ENCODE measurements around the gene PCDHB9.
"Not testable (repeated sequence)": the region's sequence is repeated elsewhere in the genome, so short reads cannot be mapped to it uniquely, and the experiment has no call there.

PCDHB9 gene

GRCh38 chr5:141150993-141151325 lies 36.0 kb upstream of the PCDHB9 start:
- Histone ChIP-seq H3K79me2 (ENCODE audit: control insufficient read depth, low read length) (no peaks in the 10 kb centered on the region), H3K9me2 (replicated peaks; ENCODE audit: control insufficient read depth, low read length) (no peaks in the 10 kb centered on the region), H3K4me2 (ENCODE audit: low read length) (no peak overlapping the region), H4K20me1 (ENCODE audit: control insufficient read depth, insufficient read depth, low read depth, low read length) (no peaks in the 10 kb centered on the region), H3K9me3 (ENCODE audit: control insufficient read depth, insufficient read depth, low read length) (no peaks in the 10 kb centered on the region), H3F3A (ENCODE audit: control insufficient read depth, insufficient read depth) (no peaks in the 10 kb centered on the region), H3K27me3 (ENCODE audit: control insufficient read depth, low read length) (no peaks in the 10 kb centered on the region), H3K36me3 (ENCODE audit: control insufficient read depth, low read length) (no peaks in the 10 kb centered on the region), H3K4me1 (ENCODE audit: control insufficient read depth, low read length) (no peaks in the 10 kb centered on the region), H3K4me3 (ENCODE audit: low read length) (no peak overlapping the region), H3K27ac (ENCODE audit: low read depth, low read length) (no peak overlapping the region)
- TF ChIP-seq CTCF (IDR thresholded peaks at IDR 0.05; ENCODE audit: low read depth, low read length, poor library complexity, severe bottlenecking) (no peak), EZH2phosphoT487 (IDR thresholded peaks at IDR 0.05; ENCODE audit: borderline replicate concordance, low read length) (no peak)

- not testable (repeated sequence) for H3K9me3 ChIP-seq (ENCODE audit: control insufficient read depth, insufficient read depth, low read length); H3K27me3 ChIP-seq (ENCODE audit: control insufficient read depth, low read length); H3K79me2 ChIP-seq (ENCODE audit: control insufficient read depth, low read length)
Observed at GRCh38 chr5:141151632-141152031, 35.3 kb upstream of the PCDHB9 start.

GRCh38 chr5:141152096-141152495 lies 34.9 kb upstream of the PCDHB9 start:
- H3K4me3 ChIP-seq (ENCODE audit: low read length); H3K36me3 ChIP-seq (ENCODE audit: control insufficient read depth, low read length); H4K20me1 ChIP-seq (ENCODE audit: control insufficient read depth, insufficient read depth, low read depth, low read length); H3K4me2 ChIP-seq (ENCODE audit: low read length); H3K79me2 ChIP-seq (ENCODE audit: control insufficient read depth, low read length); H3K27ac ChIP-seq (ENCODE audit: low read depth, low read length); H3K4me1 ChIP-seq (ENCODE audit: control insufficient read depth, low read length); H3K9me2 ChIP-seq (replicated peaks; ENCODE audit: control insufficient read depth, low read length); H3K9me3 ChIP-seq (ENCODE audit: control insufficient read depth, insufficient read depth, low read length); H3F3A ChIP-seq (ENCODE audit: control insufficient read depth, insufficient read depth); H3K27me3 ChIP-seq (ENCODE audit: control insufficient read depth, low read length): not testable (repeated sequence)

More at GRCh38 chr5:141151632-141152031, 35.3 kb upstream of the PCDHB9 start:
- not testable (repeated sequence) for H3K36me3 ChIP-seq (ENCODE audit: control insufficient read depth, low read length); H3K27ac ChIP-seq (ENCODE audit: low read depth, low read length); H3K4me2 ChIP-seq (ENCODE audit: low read length); H4K20me1 ChIP-seq (ENCODE audit: control insufficient read depth, insufficient read depth, low read depth, low read length); H3F3A ChIP-seq (ENCODE audit: control insufficient read depth, insufficient read depth); H3K9me2 ChIP-seq (replicated peaks; ENCODE audit: control insufficient read depth, low read length); H3K4me1 ChIP-seq (ENCODE audit: control insufficient read depth, low read length); H3K4me3 ChIP-seq (ENCODE audit: low read length)

GRCh38 chr5:141155540-141156374 lies 31.2 kb upstream of the PCDHB9 start:
- Histone ChIP-seq H3K9me3 (ENCODE audit: control insufficient read depth, insufficient read depth, low read length) (no peaks in the 10 kb centered on the region), H3K27ac (ENCODE audit: low read depth, low read length) (no peak overlapping the region), H3K4me2 (ENCODE audit: low read length) (no peak overlapping the region), H4K20me1 (ENCODE audit: control insufficient read depth, insufficient read depth, low read depth, low read length) (no peaks in the 10 kb centered on the region), H3K4me3 (ENCODE audit: low read length) (no peak overlapping the region), H3K36me3 (ENCODE audit: control insufficient read depth, low read length) (no peaks in the 10 kb centered on the region), H3K79me2 (ENCODE audit: control insufficient read depth, low read length) (no peaks in the 10 kb centered on the region), H3K9me2 (replicated peaks; ENCODE audit: control insufficient read depth, low read length) (no peaks in the 10 kb centered on the region), H3F3A (ENCODE audit: control insufficient read depth, insufficient read depth) (no peaks in the 10 kb centered on the region), H3K4me1 (ENCODE audit: control insufficient read depth, low read length) (no peaks in the 10 kb centered on the region), H3K27me3 (ENCODE audit: control insufficient read depth, low read length) (no peaks in the 10 kb centered on the region)
- TF ChIP-seq EZH2phosphoT487 (IDR thresholded peaks at IDR 0.05; ENCODE audit: borderline replicate concordance, low read length) (no peak), CTCF (IDR thresholded peaks at IDR 0.05; ENCODE audit: low read depth, low read length, poor library complexity, severe bottlenecking) (no peak)

GRCh38 chr5:141157356-141157755 lies 29.6 kb upstream of the PCDHB9 start:
- H3K9me3 ChIP-seq (ENCODE audit: control insufficient read depth, insufficient read depth, low read length); H3K79me2 ChIP-seq (ENCODE audit: control insufficient read depth, low read length); H4K20me1 ChIP-seq (ENCODE audit: control insufficient read depth, insufficient read depth, low read depth, low read length); H3K4me1 ChIP-seq (ENCODE audit: control insufficient read depth, low read length); H3K4me3 ChIP-seq (ENCODE audit: low read length); H3K4me2 ChIP-seq (ENCODE audit: low read length); H3K36me3 ChIP-seq (ENCODE audit: control insufficient read depth, low read length); H3K27ac ChIP-seq (ENCODE audit: low read depth, low read length); H3F3A ChIP-seq (ENCODE audit: control insufficient read depth, insufficient read depth); H3K9me2 ChIP-seq (replicated peaks; ENCODE audit: control insufficient read depth, low read length); H3K27me3 ChIP-seq (ENCODE audit: control insufficient read depth, low read length): not testable (repeated sequence)

GRCh38 chr5:141157901-141158300 lies 29.1 kb upstream of the PCDHB9 start:
- not testable (repeated sequence) for H4K20me1 ChIP-seq (ENCODE audit: control insufficient read depth, insufficient read depth, low read depth, low read length); H3K27ac ChIP-seq (ENCODE audit: low read depth, low read length); H3K9me3 ChIP-seq (ENCODE audit: control insufficient read depth, insufficient read depth, low read length); H3K4me1 ChIP-seq (ENCODE audit: control insufficient read depth, low read length); H3K9me2 ChIP-seq (replicated peaks; ENCODE audit: control insufficient read depth, low read length); H3K27me3 ChIP-seq (ENCODE audit: control insufficient read depth, low read length); H3K4me2 ChIP-seq (ENCODE audit: low read length); H3K4me3 ChIP-seq (ENCODE audit: low read length); H3K79me2 ChIP-seq (ENCODE audit: control insufficient read depth, low read length); H3K36me3 ChIP-seq (ENCODE audit: control insufficient read depth, low read length); H3F3A ChIP-seq (ENCODE audit: control insufficient read depth, insufficient read depth)
